Inflammatory macrophage treated with lipopolysaccharide for 4 hours (primary cell): ENCODE data around the gene ZNF33B.
"Not testable (repeated sequence)": the region's sequence is repeated elsewhere in the genome, so short reads cannot be mapped to it uniquely, and the experiment has no call there.

Source experiments
- DNase-seq: peaks from one replicate; pipeline ENCODE4 v3.0.0-alpha.2; 2020

The ZNF33B gene

DNA sequence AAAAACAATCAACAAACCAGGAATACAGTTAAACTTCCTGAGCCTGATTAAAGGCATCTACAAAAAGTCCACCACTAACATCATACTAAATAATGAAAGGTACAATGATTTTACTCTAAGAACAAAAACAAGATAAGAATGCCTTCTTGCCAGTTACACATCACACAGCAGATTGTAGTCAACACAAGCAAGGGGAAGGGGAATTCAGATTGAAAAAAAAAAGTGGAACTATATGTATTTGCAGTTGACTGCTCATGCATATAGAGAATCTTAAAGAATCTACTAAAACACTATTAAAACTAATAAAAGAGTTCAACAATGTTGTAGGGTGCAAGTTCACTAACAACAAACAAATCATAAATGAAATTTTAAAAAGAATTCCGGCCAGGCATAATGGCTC lies 28.5 kb downstream of the ZNF33B start:
- DNase-seq = no peak

DNA sequence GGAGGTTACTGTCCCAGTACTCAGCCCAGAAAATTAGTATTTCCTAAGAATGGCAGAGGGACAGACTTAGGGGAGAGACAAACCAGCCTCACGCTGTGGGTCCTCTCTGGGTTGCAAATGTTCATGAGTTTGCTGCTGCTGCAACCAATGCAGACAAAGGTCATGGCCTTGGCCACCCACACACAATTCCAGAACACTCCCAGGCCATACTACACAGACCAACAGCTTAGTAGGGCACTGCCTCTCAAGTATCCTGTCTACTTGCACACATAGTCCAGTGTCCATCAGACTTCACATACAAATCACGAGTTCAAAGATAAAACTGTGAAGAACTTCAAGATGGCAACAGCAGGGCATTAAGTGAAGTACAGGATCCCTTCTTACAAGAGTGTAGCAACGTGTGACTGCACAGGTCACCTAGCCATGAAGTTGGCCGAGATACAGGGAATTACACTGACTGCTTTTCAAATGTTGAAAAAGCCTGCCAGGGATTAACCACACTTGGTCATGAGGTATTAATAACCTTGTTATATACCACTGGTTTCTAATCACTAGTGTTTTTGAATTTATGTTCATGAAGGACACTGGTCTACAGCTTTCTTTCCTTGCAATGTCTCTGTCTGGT lies 40.0 kb downstream of the ZNF33B start:
- DNase-seq = no peak

GRCh38 chr10:42596196-42596595 lies 42.2 kb downstream of the ZNF33B start:
- DNase-seq = no peak

DNA sequence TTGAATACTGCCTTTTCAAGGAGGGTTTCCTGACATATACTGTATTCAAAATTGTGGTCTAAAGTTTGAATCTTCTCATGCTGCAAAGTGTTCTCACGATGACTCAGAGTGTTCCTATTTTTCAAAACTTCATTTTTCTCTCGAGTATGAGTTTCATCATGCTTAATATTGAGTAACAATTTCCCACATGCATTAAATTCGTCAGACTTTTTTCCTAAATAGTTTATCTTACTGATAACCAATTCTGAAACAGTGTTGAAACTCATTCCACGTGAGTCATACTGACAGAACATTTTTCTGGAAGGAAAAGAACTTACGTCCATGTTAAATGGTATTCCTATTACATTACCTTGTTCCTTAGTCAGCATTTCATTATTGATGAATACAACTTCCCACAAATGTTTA lies 44.1 kb downstream of the ZNF33B start:
- DNase-seq = peak; percentile 32

DNA sequence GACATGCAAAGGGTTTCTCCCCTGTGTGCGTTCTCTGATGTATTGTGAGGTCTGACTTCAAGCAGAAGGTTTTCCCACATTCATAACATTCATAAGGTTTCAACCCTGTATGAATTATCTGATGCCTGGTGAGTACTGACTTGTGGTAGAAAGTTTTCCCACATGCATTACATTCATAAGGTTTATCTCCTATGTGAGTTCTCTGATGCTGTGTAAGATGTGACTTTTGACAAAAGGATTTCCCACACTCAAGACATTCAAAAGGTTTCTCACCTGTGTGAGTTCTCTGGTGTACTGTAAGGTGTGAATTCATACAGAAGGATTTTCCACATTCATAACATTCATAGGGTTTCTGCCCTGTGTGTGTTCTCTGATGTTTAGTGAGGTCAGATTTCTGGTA lies 45.1 kb downstream of the ZNF33B start:
- no peak for DNase-seq

DNA sequence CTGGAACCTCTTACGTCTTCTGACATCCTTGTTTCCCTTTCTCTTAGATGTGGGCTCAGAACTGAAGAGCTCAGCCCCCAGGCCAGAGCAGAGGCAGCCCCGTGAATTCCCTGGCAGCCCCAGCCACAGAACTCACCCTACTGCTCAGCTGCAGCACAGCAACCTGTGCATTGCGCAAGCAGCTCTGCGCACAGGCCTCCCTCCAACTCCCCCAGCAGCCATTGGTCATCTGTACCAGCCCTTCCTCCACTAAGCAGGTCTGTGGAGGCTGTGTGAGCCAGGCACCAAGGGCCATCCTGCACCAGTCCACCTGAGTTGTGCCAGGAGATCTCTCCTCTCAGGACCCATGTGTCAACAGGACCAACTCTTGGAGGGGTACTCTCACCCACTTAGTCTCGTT lies 54.5 kb downstream of the ZNF33B start:
- DNase-seq = no peak

DNA sequence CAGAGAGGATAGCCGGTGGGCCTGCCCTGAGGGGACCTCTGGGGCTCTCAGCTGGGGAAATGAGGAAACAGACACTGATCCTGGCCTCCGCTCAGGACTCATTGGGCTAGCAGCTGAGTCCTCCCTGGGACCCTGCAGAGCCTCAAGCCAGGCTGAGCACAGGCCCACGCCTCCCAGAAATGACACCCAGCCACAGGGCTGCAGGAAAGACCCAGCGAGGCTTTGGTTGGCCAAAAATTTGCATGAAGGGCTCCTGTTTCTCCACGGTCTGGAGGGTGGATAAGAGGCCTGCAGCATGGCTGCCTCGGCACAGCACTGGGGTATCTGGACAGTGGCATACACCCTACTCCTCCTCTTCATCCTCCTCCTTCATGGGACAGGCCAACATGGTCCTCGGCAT lies 60.4 kb downstream of the ZNF33B start:
- DNase-seq = no peak

- DNase-seq = no peak
Observed at GRCh38 chr10:42576338-42576737, 62.0 kb downstream of the ZNF33B start.

DNA sequence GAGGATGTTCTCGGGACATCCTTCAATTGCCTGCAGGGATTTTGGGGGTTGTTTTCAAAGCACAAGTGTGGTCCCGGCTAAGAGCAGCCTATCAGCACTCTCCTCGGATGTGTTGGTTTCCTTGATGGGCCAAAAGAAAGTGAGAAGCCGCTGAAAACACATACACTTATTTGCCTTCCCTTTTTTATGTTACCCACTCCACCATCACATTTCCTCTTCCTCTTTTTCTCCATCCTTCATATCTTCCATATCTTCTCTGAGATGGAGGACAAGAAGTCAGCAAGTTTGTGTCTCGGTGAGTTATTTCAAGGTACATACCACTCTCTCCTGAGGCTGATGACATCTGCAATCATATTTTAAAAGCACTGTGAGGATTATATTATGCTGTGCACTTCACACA lies 64.0 kb downstream of the ZNF33B start:
- no peak for DNase-seq

DNA sequence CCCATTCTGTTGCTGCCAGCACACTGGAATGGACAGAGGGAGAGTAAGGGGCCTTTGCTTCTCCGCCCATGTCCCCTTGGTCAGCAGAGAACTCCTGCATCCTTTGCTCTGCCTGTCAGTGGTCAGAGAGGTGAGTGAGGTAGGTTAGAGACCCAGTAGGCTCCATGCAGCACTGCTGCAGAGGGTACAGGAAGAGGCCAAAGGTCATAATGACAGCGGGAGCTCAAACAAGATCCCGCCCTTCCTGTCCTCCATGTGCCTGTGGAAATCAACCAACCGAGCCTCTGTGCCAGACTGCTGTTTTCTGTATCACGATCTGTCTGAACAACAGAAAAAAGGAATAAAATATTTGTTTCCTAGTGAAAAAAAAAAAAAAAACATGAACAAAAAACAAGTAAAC lies 81.4 kb downstream of the ZNF33B start:
- DNase-seq = no peak

DNA sequence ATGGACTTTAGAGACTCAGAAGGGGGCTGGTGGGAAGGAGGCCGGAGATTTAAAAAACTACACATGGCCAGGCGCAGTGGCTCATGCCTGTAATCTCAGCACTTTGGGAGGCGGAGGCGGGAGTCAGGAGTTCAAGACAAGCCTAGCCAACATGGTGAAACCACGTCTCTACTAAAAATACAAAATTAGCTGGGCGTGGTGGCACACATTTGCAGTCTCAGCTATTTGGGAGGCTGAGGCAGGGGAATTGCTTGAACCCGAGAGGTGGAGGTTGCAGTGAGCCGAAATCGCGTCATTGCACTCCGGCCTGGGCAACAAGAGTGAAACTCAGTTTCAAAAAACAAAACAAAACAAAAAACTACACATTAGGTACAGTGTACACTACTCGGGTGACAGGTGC lies 84.8 kb downstream of the ZNF33B start:
- not testable (repeated sequence) for DNase-seq

DNA sequence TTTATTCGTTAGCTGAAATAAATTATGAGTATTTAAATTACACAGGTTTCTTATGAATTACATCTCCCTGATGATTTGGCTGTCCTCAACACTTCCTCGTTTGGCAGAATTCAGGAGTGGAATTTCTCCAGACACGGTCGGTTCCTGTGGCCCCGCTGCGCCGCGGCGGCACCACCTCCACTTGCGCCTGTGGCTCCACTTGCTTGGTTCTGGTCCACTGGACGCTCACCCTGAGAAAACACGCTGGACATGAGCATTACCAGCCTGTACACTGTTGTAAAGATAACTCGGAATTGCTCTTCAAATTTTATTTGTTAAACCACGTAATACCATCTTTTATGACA lies 85.3 kb downstream of the ZNF33B start:
- no peak for DNase-seq

- peak; percentile 98 for DNase-seq
Observed at GRCh38 chr10:42552188-42553063, 85.9 kb downstream of the ZNF33B start.

DNA sequence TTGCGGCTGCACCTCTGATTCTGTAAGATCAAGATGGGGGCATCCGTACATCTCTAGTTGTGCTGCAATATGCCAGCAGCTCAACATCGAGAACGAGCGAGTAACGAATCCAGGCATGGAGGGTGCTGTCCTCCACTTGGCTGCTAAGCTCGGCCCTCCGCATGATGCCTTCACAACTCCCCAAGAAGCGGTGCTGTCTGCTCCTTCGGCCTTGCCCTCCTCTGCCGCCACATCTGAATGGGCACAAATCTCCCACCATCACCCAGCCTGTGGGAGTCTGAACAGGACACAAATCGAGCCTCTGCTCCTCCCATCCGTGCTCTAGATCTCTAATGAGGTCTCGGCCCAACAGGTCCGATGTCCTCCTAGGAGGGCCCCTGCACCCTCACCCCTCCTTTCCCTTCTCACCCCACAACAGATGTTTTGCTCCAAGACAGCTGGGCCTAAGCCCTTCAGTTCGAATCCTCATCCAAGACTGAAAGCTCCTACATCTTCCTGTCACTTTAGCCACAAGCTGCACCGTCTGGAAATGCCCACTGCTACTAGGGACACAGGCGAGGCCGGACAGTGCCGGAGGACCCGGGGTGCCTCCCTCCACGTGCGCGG lies 86.7 kb downstream of the ZNF33B start:
- DNase-seq = no peak

GRCh38 chr10:42549851-42550250 lies 88.5 kb downstream of the ZNF33B start:
- DNase-seq = no peak

- DNase-seq = no peak
Observed at GRCh38 chr10:42548254-42548653, 90.1 kb downstream of the ZNF33B start.

- no peak for DNase-seq
Observed at GRCh38 chr10:42544945-42545344, 93.4 kb downstream of the ZNF33B start.

GRCh38 chr10:42543840-42544372 lies 94.5 kb downstream of the ZNF33B start:
- no peak for DNase-seq
